GM12872 (cell line): Measurements from ENCODE around the gene KIF16B.

Source experiments
- TF ChIP-seq, protein P1 (sequence below): IDR thresholded peaks from 3 replicates; pipeline ENCODE4 v1.5.1; 2011; ENCODE audit warnings: low read depth, mild to moderate bottlenecking, low read length, moderate library complexity; ENCODE audit not compliant: insufficient read depth

Gene KIF16B

DNA sequence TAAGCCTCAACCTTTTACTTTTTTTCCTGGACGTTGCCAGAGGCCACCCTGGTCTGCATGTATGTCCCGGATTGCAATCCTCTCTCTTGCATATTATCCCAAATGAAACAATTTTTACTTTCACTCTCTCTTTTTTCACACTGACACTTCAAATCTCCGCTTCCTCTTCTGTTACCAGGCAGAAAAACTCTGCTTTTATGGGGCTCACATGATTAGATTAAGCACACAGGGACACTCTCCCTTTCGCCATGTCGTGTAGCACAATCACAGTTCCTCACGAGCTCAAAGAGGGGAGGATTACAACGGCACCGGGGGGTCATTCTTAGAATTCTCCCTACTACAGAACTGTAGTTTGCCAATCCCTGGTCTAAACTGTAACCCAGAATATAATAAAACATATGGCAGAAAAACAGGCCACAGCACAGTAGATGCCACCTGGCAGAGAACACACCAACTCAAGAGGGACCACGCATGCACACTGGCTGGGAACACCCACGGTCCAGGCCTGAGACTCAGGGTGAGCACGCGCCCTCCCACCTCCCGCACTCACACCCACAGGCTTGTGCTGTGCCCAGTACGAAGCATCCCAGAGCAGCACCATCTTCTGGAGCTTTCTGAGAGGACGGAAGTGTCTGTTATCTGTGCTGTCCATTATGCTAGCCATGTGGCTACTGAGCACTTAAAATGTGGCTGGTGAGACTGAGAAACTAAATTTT, 288.7 kb downstream of the KIF16B start:
- TF ChIP-seq, protein P1, sequence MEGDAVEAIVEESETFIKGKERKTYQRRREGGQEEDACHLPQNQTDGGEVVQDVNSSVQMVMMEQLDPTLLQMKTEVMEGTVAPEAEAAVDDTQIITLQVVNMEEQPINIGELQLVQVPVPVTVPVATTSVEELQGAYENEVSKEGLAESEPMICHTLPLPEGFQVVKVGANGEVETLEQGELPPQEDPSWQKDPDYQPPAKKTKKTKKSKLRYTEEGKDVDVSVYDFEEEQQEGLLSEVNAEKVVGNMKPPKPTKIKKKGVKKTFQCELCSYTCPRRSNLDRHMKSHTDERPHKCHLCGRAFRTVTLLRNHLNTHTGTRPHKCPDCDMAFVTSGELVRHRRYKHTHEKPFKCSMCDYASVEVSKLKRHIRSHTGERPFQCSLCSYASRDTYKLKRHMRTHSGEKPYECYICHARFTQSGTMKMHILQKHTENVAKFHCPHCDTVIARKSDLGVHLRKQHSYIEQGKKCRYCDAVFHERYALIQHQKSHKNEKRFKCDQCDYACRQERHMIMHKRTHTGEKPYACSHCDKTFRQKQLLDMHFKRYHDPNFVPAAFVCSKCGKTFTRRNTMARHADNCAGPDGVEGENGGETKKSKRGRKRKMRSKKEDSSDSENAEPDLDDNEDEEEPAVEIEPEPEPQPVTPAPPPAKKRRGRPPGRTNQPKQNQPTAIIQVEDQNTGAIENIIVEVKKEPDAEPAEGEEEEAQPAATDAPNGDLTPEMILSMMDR, result no peak

DNA sequence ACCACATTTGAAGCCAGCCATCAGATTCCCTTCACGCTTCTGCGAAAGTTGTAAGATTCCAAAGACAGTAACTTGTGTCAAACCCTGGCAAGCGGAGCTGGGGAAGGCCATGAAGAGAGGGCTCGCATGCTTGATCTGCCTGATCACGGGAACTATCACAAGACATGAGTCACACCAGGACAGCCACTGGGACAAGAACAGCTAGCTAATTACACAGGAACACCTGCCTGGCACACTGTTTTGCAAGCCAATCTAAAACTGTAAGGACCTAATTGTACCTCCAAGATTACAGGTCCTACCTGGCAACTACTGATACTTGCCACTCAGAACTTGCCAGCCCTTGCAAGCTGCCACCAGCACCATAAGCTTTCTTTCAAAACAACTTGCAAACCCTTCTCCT, 289.3 kb downstream of the KIF16B start:
- TF ChIP-seq, protein P1, result no peak

DNA sequence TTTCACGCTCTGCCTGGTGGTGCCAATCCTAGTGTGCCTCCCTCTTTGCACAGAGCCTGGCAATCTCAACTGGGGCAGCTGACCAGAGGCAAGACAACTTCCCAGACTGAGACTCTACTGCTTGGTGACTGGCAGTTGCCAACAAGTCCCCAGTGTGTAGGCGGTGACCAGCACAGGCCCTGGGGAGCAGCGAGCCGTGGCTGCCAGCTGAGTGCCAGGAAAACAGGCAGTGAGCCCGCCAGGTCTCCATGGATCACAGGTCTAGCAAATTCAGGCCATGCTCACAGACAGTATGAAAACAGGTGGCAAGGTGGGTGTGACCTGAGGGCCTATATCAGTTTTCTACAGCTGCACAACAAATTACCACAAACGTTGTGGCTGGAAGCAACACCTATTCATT, 289.9 kb downstream of the KIF16B start:
- TF ChIP-seq, protein P1, result no peak

DNA sequence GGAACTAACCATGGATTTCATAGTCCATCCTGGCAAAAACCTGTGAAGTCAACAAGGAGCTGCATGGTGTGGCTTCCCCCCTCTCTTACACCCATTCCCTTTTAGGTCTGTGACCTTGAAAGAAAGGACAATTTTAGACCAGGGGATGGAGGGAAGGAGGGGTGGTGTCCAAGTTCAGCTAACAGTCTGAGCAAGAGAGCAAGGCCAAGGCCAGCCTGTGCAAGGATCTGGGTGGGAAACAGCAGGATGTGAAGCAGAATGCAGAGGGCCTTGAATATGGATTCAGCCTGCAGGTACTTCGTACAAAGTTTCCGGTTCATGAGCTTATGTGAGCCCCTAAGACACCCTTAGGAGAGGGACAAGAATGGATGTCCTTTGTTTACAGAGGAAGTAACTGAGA, 293.0 kb downstream of the KIF16B start:
- TF ChIP-seq, protein P1, result no peak

DNA sequence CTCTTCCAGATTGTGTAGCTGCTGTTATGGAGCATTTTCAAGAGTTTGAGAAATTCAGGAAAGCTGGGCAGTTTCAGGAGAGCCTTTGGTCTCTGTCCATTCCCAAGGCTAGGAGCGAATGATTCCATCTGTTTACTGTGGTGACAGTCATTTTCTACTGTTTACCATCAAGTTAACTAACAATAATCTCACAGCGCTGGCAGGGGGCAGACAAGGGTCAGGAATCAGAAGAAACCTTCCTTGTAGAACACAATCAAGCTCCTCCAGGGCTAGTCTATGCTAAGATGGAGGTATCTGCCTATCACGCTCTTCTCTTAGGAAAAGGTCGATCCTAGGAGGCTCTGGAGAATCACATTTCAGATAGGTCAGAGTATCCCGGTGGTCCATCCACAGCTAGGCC, 293.9 kb downstream of the KIF16B start:
- TF ChIP-seq, protein P1, result no peak

DNA sequence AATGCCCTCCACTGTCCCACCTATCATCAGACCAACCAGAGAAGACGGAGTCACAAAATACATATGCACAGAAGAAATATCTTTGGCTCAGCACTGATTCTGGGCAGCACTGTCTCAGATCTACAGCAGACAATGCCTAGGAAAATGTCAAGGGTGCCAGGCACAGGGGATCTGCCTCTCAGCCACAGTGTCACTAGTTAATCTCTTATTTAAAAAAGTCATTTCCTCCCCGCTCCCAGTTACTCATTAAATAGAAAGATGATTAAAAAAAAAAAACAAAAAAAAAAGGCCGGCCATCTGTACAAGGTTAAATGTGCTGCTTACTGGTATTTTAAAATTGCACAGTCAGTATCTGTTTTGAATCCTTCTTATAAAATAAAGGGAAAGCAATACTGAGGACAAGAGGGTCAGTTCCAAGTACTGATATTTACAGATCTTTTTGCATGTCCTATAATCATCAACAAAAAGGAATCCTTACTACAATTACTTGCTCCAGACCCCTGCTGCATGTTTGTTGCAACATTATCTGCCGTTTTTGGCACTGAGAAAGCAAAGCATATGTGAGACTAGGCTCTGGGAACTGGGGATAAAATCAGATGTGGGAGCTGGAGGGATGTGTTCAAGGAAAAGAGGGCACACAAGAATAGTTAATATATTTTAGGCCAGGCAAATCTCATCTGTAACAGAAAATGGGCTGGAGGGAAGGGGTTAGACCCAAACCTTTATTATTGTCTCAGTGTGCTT, 299.3 kb downstream of the KIF16B start:
- TF ChIP-seq, protein P1, result no peak

DNA sequence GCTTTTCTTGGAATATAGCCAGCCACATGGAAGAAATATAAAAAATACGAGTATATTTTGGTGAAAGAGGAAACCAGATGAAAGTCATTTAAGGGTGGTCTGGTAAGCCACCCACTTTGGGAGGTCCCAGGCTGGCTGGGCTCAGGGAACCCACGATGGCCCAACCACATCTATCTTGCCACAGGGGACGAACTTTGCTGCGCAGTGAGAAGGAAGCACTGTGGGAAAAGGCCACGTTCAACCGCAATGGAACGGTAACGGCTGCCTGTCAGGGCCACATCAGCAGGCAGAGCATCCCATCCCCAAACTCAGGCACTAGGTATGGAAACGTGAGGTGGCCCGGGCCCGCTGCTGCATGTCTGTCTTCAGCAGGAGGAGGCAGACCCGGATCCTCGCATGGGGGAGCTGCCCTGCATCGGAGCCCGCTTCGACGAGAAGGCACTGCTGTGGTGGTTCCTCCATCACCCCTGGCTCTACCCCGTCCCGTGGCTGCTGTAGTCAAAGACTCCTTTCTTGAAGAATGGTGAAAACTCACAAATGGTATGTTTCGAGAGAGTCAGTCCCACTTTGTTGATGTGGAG, 300.4 kb downstream of the KIF16B start:
- TF ChIP-seq, protein P1, result no peak
